Heart left ventricle (tissue), 16 donors: ENCODE data around the gene CD59. TPM values are rescaled to one million over a fixed set of nuclear protein-coding genes. Genes with fewer than 3 reads are reported as not detected.
"Not testable (repeated sequence)": the region's sequence is repeated elsewhere in the genome, so short reads cannot be mapped to it uniquely, and the experiment has no call there.

Experiments used
- ATAC-seq, 4 donors: fragments of 200-7000 bp; cut with Tn5 transposase; one replicate each; pipeline ENCODE4 v1.9.1; 2020 to 2022; ENCODE audit warnings: moderate library complexity in 4 of 4, mild to moderate bottlenecking in 3 of 4, moderate number of reproducible peaks in 1 of 4
- DNase-seq, 5 donors: peaks; one replicate each; pipeline ENCODE4 v3.0.0-alpha.2; 2020
- H3K27ac ChIP-seq, 12 donors: fragments of 200-600 bp; sonication (generic) in 4 of 12; one replicate each; pipeline versions ENCODE4 v1.5.0 to v1.8.0; 2016 to 2022; ENCODE audit warnings: mild to moderate bottlenecking in 2 of 12
- H3K27me3 ChIP-seq, 9 donors: fragments of 200-600 bp; sonication (generic) in 2 of 9; one replicate each; pipeline versions ENCODE4 v1.5.1 to v1.8.0; 2016 to 2022; ENCODE audit warnings: mild to moderate bottlenecking in 3 of 9
- H3K36me3 ChIP-seq, 9 donors: fragments of 200-600 bp; sonication (generic) in 2 of 9; one replicate each; pipeline versions ENCODE4 v1.5.0 to v1.8.0; 2018 to 2022; ENCODE audit warnings: mild to moderate bottlenecking in 2 of 9
- H3K4me1 ChIP-seq, 12 donors: fragments of 200-600 bp; sonication (generic) in 4 of 12; one replicate each; pipeline versions ENCODE4 v1.5.0 to v1.8.0; 2016 to 2022; ENCODE audit warnings: mild to moderate bottlenecking in 3 of 12
- H3K4me3 ChIP-seq, 12 donors: fragments of 200-600 bp; sonication (generic) in 4 of 12; one replicate each; pipeline versions ENCODE4 v1.5.0 to v1.8.0; 2017 to 2022; ENCODE audit warnings: mild to moderate bottlenecking in 9 of 12, moderate library complexity in 4 of 12
- H3K9me3 ChIP-seq, 12 donors: fragments of 200-600 bp; sonication (generic) in 4 of 12; one replicate each; pipeline versions ENCODE4 v1.5.0 to v1.8.0; 2016 to 2022; ENCODE audit warnings: mild to moderate bottlenecking in 1 of 12
- CTCF ChIP-seq, 12 donors: fragments of 200-600 bp; sonication (generic) in 4 of 12; IDR thresholded peaks; one replicate each; pipeline versions ENCODE4 v1.5.0 to v1.8.0; 2018 to 2022; ENCODE audit warnings: antibody characterized with exemption in 12 of 12, mild to moderate bottlenecking in 5 of 12
- POLR2A ChIP-seq, 2 donors: fragments of 450-650 bp; IDR thresholded peaks; one replicate each; pipeline ENCODE4 v1.6.1; 2017; ENCODE audit warnings: antibody characterized with exemption in 2 of 2, mild to moderate bottlenecking in 2 of 2, moderate library complexity in 2 of 2
- WGBS, 4 donors: extraction: QIAGEN DNeasy Blood & Tissue Kit in 2 of 4; methylation state at CpG; one replicate each; pipeline versions ENCODE4 v1.1.5 to v1.1.7; 2013 to 2018; 5-methylcytosine and 5-hydroxymethylcytosine counted together
- intact Hi-C, 10 donors: fragments of 100-400 bp; cut with DNase I; formaldehyde crosslinking; loops; one replicate each; pipeline versions ENCODE4 v1.11.1 to v1.14.2; 2022
- polyA plus RNA-seq, 2 donors: library from polyadenylated mRNA; stranded (reverse); fragments of 200-250 nt; gene quantifications; one replicate each; pipeline ENCODE4 v1.2.3, GENCODE V29; 2013
- total RNA-seq, 9 donors: library from RNA; depleted of rRNA in 2 of 9; stranded (reverse); fragments of >200 nt in 2 of 9; fragmentation: NEBNext Ultra II Directional in 3 of 9; extraction: Animal tissue kit (Norgen Biotek cat#: 25700) in 3 of 9; gene quantifications; one replicate each; pipeline versions ENCODE4 v1.1.0 to v1.2.4, GENCODE V29; 2016 to 2023
- donor health status: ischemic (EF 13 %, LVEDD 7.1; RV severe dilation, severe dysfunction).
- donor health status: healthy with polysubstance abuse.
- donor health status: DM: no; HTN: yes; CAD: no.
- donor health status: DM: no; HTN: no; CAD: no.
- donor health status: ischemic (EF 25% LVEDD 6.9; RV normal size, moderate dysfunction).
- donor health status: ischemic (EF 25% LVEDD 5.7; RV mildly dilated, moderate dysfunction).
- donor health status: healthy.
- donor health status: DM: yes; HTN: yes; CAD: no.
- donor health status: ischemic (EF 35%, LVEDD 5.7; RV mildly dilated, moderate dysfunction).
- donor health status: nonischemic (EF 11% LVEDD 7.7; RV severe dilation, severe dysfunction).
- donor health status: DM: yes; HTN: yes; CAD: no.
- donor health status: PGD.
- donor health status: ischemic (EF 29% LVEDD 5.4; RV normal size, mild dysfunction).
- donor health status: nonischemic (EF 23%, LVEDD 6.1; RV moderate dilation, normal function).

Gene CD59
- total and polyA plus RNA-seq, 11 donors: 133 to 1,434 (median 930) TPM

DNA sequence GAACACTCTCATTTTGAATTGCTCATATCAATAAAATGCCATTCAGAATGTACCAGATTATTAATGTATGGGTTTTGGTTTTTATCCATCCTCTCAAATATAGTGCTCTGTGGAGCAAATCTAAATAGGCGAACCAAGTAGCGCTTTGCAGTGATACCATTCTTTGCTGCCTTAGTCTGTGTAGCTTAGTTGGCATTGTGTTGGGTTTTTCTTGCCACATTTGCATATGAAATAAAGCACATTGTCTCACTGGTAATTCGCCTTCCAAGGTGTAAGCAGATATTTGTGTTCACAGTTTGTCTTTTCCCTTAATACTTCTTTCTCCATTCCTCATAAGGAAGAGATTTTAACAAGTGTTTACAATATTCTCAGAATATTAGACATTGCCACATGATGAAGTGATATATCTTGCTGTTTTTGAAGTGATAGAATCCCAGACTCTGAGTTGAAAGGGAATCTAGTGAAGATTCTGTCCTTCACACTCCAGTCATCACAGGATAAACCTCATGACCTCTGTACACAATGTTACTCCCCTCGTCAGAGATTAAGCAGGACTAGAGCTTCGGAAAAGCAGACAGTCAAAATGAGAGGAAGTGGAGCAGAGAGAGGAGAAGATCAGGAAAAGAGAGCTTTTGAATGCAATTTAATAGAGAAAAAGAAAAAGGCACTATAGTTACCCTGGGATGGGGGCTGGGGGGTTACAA, 52.1 kb downstream of the CD59 start:
- no peaks in the 10 kb centered on the region for H3K36me3 ChIP-seq
- no peak overlapping the region for H3K4me3 ChIP-seq
- H3K27me3 ChIP-seq: peaks cover 0 to 7% (median 0%) of the 10 kb centered on the region in 9 donors
- peaks cover 0 to 9% (median 2%) of the 10 kb centered on the region in 12 donors for H3K4me1 ChIP-seq
- no peak overlapping the region for H3K27ac ChIP-seq
- intact Hi-C loops: loop anchor here in 3 of 10 donors (5.0 to 10.0 kb wide), 3 partner anchors 142 to 719 kb away; partner anchors contain the start of gene CSTF3 (in 1 of the 3)
- DNase-seq: no peak
- peaks cover 0 to 8% (median 0%) of the 10 kb centered on the region in 12 donors for H3K9me3 ChIP-seq
- TF ChIP-seq POLR2A (IDR thresholded peaks at IDR 0.05): no peak
- TF ChIP-seq CTCF (IDR thresholded peaks at IDR 0.05): no peak
- WGBS, 4 donors: 72 to 75% (median 75%) methylated on average over 5 of the region's 5 CpGs
- no peak for ATAC-seq

DNA sequence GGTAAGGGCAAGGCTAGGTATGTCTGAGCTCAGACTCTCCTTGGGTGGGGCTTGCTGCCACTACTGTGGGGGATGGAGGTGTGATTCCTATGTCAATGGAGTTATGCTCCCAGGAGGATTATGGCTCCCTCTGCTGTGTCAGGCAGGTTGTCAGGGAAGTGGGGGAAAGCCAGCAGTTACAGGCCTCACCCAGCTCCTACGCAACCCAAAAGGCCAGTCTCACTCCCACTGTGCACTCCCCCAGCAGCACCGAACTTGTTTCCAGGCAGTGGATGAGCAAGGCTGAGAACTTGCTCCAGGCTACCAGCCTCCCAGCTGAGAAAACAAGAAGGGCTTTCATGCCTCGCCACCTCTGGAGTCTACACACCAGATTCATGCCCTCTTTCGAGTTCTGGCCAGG, 53.8 kb downstream of the CD59 start:
- 84 to 87% (median 85%) methylated on average over 4 of the region's 4 CpGs for WGBS, 4 donors
- Histone ChIP-seq H3K27ac (no peak overlapping the region), H3K4me1 (no peaks in the 10 kb centered on the region), H3K27me3 (peaks cover 0 to 7% (median 0%) of the 10 kb centered on the region in 9 donors), H3K36me3 (no peaks in the 10 kb centered on the region), H3K9me3 (peaks cover 0 to 17% (median 2%) of the 10 kb centered on the region in 12 donors), H3K4me3 (no peak overlapping the region)
- intact Hi-C loops: loop anchor here in 3 of 10 donors (5.0 to 10.0 kb wide), 3 partner anchors 140 to 718 kb away; partner anchors contain the start of gene CSTF3 (in 1 of the 3)
- no peak for TF ChIP-seq POLR2A (IDR thresholded peaks at IDR 0.05)
- TF ChIP-seq CTCF (IDR thresholded peaks at IDR 0.05): no peak
- no peak for ATAC-seq
- DNase-seq: no peak

- 86 to 96% (median 89%) methylated on average over 3 of the region's 3 CpGs for WGBS, 4 donors
Measured at GRCh38 chr11:33682019-33682418, 54.2 kb downstream of the CD59 start.

GRCh38 chr11:33678616-33679015, 57.6 kb downstream of the CD59 start:
- H3K4me1 ChIP-seq, H3K27me3 ChIP-seq, intact Hi-C loops, H3K4me3 ChIP-seq, DNase-seq, ATAC-seq, H3K36me3 ChIP-seq, H3K27ac ChIP-seq: not testable (repeated sequence)
- 76 to 86% (median 84%) methylated on average over 1 of the region's 1 CpG for WGBS, 4 donors
- H3K9me3 ChIP-seq: peaks cover 0 to 20% (median 2%) of the 10 kb centered on the region in 12 donors

More at GRCh38 chr11:33682019-33682418, 54.2 kb downstream of the CD59 start:
- ATAC-seq: no peak
- TF ChIP-seq POLR2A (IDR thresholded peaks at IDR 0.05) (no peak), CTCF (IDR thresholded peaks at IDR 0.05) (no peak)
- no peak for DNase-seq
- Histone ChIP-seq H3K36me3 (no peaks in the 10 kb centered on the region), H3K4me1 (no peaks in the 10 kb centered on the region), H3K4me3 (no peak overlapping the region), H3K9me3 (peaks cover 0 to 17% (median 2%) of the 10 kb centered on the region in 12 donors), H3K27me3 (peaks cover 0 to 7% (median 0%) of the 10 kb centered on the region in 9 donors), H3K27ac (no peak overlapping the region)
- intact Hi-C loops: loop anchor here in 3 of 10 donors (5.0 to 10.0 kb wide), 3 partner anchors 140 to 717 kb away; partner anchors contain the start of gene CSTF3 (in 1 of the 3)
